HG03103 (cell line): Measurements from ENCODE around the gene DMD.

Experiments
- ATAC-seq: cut with Tn5 transposase; IDR thresholded peaks from one replicate; pipeline ENCODE4 v1.9.1; 2021; ENCODE audit warnings: low read depth; ENCODE audit not compliant: unreplicated experiment

DMD gene

GRCh38 chrX:32678487-32678886 lies 532.9 kb downstream of the DMD start:
- no peak for ATAC-seq

- no peak for ATAC-seq
These were observed 538.2 kb downstream of the DMD start for GRCh38 chrX:32673193-32673592.

- no peak for ATAC-seq
These were observed 548.8 kb downstream of the DMD start for GRCh38 chrX:32662516-32662915.

- ATAC-seq: no peak
These were observed 566.7 kb downstream of the DMD start for GRCh38 chrX:32644476-32645245.

- ATAC-seq: no peak
These were observed 569.1 kb downstream of the DMD start for GRCh38 chrX:32642283-32642682.

GRCh38 chrX:32618154-32618553 lies 593.2 kb downstream of the DMD start:
- ATAC-seq: no peak

GRCh38 chrX:32614707-32615106 lies 596.6 kb downstream of the DMD start:
- no peak for ATAC-seq

GRCh38 chrX:32599156-32599555 lies 612.2 kb downstream of the DMD start:
- no peak for ATAC-seq

- no peak for ATAC-seq
These were observed 612.6 kb downstream of the DMD start for GRCh38 chrX:32598707-32599106.

GRCh38 chrX:32597777-32598176 lies 613.6 kb downstream of the DMD start:
- no peak for ATAC-seq

GRCh38 chrX:32592786-32593185 lies 618.6 kb downstream of the DMD start:
- ATAC-seq: no peak

- ATAC-seq: no peak
These were observed 619.8 kb downstream of the DMD start for GRCh38 chrX:32591589-32591988.

- no peak for ATAC-seq
These were observed 628.6 kb downstream of the DMD start for GRCh38 chrX:32582729-32583128.

GRCh38 chrX:32576885-32577284 lies 634.5 kb downstream of the DMD start:
- no peak for ATAC-seq

GRCh38 chrX:32572644-32573043 lies 638.7 kb downstream of the DMD start:
- ATAC-seq: no peak

- no peak for ATAC-seq
These were observed 639.8 kb downstream of the DMD start for GRCh38 chrX:32571579-32571978.

GRCh38 chrX:32562261-32562660 lies 649.1 kb downstream of the DMD start:
- ATAC-seq: no peak

- ATAC-seq: no peak
These were observed 666.2 kb downstream of the DMD start for GRCh38 chrX:32545101-32545500.

- no peak for ATAC-seq
These were observed 672.8 kb downstream of the DMD start for GRCh38 chrX:32538554-32538953.

GRCh38 chrX:32533848-32534247 lies 677.5 kb downstream of the DMD start:
- ATAC-seq: peak; percentile 83

- ATAC-seq: no peak
These were observed 679.1 kb downstream of the DMD start for GRCh38 chrX:32532262-32532661.

- ATAC-seq: peak; percentile 49
These were observed 680.4 kb downstream of the DMD start for GRCh38 chrX:32530802-32531403.
